Measurements from ENCODE around the gene LRP1. TPM values are rescaled to one million over a fixed set of nuclear protein-coding genes. Genes with fewer than 3 reads are reported as not detected.

LRP1 gene
- total and polyA plus RNA-seq, 4 donors: 87.5 to 375 (median 139) TPM

DNA sequence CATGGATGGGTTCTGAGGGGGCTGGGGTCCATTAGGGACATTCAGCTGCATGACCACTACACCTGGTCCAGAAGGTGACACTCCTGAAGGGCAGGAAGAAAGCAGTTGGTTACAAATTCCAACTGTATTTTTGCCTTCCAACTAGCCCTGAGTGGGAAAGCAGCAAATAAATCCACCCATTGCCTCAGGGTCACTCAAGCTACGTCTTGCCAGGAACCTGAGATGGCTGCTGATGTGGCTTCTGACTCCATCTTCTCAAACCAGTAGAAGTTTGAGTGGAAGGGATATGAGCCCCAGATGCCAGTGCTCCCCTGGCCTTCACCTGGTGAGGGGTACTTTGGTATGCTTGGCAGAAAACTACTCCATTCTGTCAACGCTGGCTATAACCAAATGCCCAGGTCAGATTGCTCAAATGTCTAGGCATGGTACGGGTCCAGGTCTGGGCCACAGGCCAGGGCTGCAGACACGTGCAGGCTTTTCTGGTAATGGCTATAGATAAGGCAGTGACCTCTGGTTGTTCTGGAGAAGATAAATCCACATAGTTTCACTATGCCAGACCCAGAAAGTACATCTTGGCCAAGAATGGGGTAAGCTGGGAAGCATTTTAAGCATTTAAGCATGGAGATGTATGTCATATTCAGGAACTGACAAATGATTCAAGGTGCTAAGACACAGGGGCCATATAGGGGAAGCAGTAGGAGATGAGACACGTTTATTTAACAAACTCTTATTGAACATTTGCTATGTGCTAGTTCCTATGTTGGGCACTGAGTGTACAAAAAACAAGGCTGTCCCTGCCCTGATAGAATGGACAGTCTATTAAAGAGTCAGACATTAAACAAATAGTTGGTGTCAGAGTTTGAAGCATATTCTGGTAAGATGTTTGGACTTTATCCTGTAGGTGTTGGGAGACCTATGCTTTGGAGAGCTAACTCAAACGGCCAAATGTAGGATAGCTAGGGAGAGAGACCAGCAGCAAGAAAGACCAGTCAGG lies 131.0 kb downstream of the LRP1 start (continued):
- TF ChIP-seq EGR1 (IDR thresholded peaks at IDR 0.05; ENCODE audit: low read depth in 2 of 2) (peak; percentile 30 to 38), SP1 (IDR thresholded peaks at IDR 0.05) (peak; percentile 98), TAF1 (conservative IDR thresholded peaks at IDR 0.05) (peak; percentile 88)
- TF ChIP-seq, protein P1, sequence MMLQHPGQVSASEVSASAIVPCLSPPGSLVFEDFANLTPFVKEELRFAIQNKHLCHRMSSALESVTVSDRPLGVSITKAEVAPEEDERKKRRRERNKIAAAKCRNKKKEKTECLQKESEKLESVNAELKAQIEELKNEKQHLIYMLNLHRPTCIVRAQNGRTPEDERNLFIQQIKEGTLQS (IDR thresholded peaks at IDR 0.05): peak; percentile 59
- TF ChIP-seq, protein P2, sequence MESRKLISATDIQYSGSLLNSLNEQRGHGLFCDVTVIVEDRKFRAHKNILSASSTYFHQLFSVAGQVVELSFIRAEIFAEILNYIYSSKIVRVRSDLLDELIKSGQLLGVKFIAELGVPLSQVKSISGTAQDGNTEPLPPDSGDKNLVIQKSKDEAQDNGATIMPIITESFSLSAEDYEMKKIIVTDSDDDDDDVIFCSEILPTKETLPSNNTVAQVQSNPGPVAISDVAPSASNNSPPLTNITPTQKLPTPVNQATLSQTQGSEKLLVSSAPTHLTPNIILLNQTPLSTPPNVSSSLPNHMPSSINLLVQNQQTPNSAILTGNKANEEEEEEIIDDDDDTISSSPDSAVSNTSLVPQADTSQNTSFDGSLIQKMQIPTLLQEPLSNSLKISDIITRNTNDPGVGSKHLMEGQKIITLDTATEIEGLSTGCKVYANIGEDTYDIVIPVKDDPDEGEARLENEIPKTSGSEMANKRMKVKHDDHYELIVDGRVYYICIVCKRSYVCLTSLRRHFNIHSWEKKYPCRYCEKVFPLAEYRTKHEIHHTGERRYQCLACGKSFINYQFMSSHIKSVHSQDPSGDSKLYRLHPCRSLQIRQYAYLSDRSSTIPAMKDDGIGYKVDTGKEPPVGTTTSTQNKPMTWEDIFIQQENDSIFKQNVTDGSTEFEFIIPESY (IDR thresholded peaks at IDR 0.05): peak; percentile 93

DNA sequence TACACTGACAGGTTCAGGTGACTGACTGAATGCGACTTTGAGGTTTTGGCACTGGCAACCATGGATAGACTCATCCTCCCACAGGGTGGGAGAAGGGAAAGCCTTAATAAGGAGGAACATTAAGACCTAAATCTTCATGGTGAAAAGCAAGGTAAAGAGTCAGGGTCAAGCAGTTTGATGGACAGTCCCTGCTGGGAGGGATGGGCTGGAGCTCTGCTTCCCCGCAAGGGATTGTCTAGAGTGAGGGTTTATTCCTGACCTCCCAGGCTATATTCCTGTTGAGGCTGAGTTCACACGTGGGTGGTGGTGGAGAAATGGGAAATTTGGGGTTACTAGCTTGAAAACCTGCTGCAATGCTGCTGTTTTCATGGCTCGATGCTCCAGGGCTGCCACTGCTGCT lies 132.1 kb downstream of the LRP1 start:
- Histone ChIP-seq H3K4me3 (ENCODE audit: low read depth in 1 of 3, low read length in 3 of 3) (no peak overlapping the region), H3K4me1 (ENCODE audit: control insufficient read depth in 4 of 4, insufficient read depth in 4 of 4, low read length in 3 of 4) (peaks cover 7 to 53% (median 42%) of the 10 kb centered on the region in 4 donors), H3K27me3 (ENCODE audit: control insufficient read depth in 4 of 4, insufficient read depth in 4 of 4, low read length in 3 of 4) (no peaks in the 10 kb centered on the region), H3K36me3 (ENCODE audit: control insufficient read depth in 4 of 4, insufficient read depth in 3 of 4, low read depth in 1 of 4, low read length in 3 of 4) (peaks cover 2 to 34% (median 16%) of the 10 kb centered on the region in 4 donors), H3K27ac (ENCODE audit: low read depth in 1 of 2, low read length in 2 of 2) (peak overlapping the region; percentile 80 to 90), H3K9me3 (ENCODE audit: control insufficient read depth in 4 of 4, low read length in 3 of 4) (no peaks in the 10 kb centered on the region), H3K9ac (ENCODE audit: low read depth in 1 of 2, low read length in 2 of 2) (no peak overlapping the region)
- DNase-seq (ENCODE audit: low spot score): no peak
- 84% methylated on average over 4 of the region's 4 CpGs for WGBS
- TF ChIP-seq RXRA (IDR thresholded peaks at IDR 0.05) (no peak), EGR1 (IDR thresholded peaks at IDR 0.05; ENCODE audit: low read depth in 2 of 2) (no peak), HNF4G (IDR thresholded peaks at IDR 0.05) (no peak), GABPA (IDR thresholded peaks at IDR 0.05 in 1 of 2, conservative IDR thresholded peaks at IDR 0.05 in 1 of 2) (no peak), RAD21 (IDR thresholded peaks at IDR 0.05) (no peak), JUND (IDR thresholded peaks at IDR 0.05) (no peak), TAF1 (conservative IDR thresholded peaks at IDR 0.05) (no peak), YY1 (IDR thresholded peaks at IDR 0.05) (no peak), SP1 (IDR thresholded peaks at IDR 0.05) (no peak), NR2F2 (IDR thresholded peaks at IDR 0.05) (no peak), FOXA1 (IDR thresholded peaks at IDR 0.05) (no peak)
- TF ChIP-seq, protein P1 (IDR thresholded peaks at IDR 0.05): no peak
- TF ChIP-seq, protein P2 (IDR thresholded peaks at IDR 0.05): no peak
- TF ChIP-seq, protein P3, sequence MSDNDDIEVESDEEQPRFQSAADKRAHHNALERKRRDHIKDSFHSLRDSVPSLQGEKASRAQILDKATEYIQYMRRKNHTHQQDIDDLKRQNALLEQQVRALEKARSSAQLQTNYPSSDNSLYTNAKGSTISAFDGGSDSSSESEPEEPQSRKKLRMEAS (IDR thresholded peaks at IDR 0.05): no peak
- TF ChIP-seq, protein P4, sequence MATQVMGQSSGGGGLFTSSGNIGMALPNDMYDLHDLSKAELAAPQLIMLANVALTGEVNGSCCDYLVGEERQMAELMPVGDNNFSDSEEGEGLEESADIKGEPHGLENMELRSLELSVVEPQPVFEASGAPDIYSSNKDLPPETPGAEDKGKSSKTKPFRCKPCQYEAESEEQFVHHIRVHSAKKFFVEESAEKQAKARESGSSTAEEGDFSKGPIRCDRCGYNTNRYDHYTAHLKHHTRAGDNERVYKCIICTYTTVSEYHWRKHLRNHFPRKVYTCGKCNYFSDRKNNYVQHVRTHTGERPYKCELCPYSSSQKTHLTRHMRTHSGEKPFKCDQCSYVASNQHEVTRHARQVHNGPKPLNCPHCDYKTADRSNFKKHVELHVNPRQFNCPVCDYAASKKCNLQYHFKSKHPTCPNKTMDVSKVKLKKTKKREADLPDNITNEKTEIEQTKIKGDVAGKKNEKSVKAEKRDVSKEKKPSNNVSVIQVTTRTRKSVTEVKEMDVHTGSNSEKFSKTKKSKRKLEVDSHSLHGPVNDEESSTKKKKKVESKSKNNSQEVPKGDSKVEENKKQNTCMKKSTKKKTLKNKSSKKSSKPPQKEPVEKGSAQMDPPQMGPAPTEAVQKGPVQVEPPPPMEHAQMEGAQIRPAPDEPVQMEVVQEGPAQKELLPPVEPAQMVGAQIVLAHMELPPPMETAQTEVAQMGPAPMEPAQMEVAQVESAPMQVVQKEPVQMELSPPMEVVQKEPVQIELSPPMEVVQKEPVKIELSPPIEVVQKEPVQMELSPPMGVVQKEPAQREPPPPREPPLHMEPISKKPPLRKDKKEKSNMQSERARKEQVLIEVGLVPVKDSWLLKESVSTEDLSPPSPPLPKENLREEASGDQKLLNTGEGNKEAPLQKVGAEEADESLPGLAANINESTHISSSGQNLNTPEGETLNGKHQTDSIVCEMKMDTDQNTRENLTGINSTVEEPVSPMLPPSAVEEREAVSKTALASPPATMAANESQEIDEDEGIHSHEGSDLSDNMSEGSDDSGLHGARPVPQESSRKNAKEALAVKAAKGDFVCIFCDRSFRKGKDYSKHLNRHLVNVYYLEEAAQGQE (IDR thresholded peaks at IDR 0.05): no peak
- TF ChIP-seq, protein P5, sequence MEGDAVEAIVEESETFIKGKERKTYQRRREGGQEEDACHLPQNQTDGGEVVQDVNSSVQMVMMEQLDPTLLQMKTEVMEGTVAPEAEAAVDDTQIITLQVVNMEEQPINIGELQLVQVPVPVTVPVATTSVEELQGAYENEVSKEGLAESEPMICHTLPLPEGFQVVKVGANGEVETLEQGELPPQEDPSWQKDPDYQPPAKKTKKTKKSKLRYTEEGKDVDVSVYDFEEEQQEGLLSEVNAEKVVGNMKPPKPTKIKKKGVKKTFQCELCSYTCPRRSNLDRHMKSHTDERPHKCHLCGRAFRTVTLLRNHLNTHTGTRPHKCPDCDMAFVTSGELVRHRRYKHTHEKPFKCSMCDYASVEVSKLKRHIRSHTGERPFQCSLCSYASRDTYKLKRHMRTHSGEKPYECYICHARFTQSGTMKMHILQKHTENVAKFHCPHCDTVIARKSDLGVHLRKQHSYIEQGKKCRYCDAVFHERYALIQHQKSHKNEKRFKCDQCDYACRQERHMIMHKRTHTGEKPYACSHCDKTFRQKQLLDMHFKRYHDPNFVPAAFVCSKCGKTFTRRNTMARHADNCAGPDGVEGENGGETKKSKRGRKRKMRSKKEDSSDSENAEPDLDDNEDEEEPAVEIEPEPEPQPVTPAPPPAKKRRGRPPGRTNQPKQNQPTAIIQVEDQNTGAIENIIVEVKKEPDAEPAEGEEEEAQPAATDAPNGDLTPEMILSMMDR (IDR thresholded peaks at IDR 0.05; ENCODE audit: low read depth, low read length, missing input control): no peak
